SHP77 (cell line): Measurements from ENCODE around the gene CLEC12A.

Experiments used
- DNase-seq, 2 experiments: peaks; one replicate each; lab custom pipeline; 2025; lab: John Stamatoyannopoulos, UW

The CLEC12A gene

DNA sequence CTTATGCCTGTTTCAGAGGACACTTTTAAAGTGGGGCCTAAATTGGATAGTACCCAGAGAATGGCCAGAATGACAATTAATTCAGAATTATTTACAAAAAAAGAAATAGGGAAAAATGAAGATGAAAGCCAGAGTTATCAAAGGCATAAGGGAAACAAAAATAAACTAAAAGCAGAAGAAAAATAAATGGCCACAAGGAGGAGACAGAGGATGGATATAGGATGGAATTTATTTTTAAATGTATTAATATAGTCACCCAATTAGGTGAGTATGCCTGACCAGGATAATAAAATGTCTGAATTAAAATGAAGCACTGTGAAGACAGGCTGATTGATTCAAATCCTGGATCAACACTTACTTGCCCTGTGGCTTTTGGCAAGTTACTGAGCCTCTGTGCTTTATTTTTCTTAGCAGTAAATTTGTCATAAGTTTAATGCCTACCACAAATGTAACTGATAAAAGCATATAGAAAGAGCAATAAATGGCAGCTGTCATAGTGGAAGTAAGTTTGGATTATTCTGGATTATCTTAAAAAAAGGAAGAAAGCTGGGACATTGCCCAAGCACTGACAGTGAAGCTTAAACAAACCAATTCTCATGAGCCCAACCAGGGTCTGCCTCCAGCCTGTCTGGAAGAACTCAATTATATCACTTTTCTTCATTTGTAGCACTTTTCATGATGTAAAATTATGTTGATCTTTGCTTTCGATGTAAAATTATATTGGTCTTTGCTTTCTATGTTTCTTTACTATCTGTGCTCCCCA lies 62.8 kb downstream of the CLEC12A start:
- no peak for DNase-seq
